HepG2 (cell line): Measurements from ENCODE around the gene ERO1A.

Experiments used
- CENPT ChIP-seq: sonication (generic); formaldehyde crosslinking; IDR thresholded peaks from 2 replicates; pipeline ENCODE4 v1.8.0; 2022; ENCODE audit warnings: low read depth, mild to moderate bottlenecking, moderate library complexity, missing genetic modification reagents
- FOXP1 ChIP-seq, 2 experiments: fragments of 450-650 bp in 1 of 2; IDR thresholded peaks; 2 replicates each; pipeline ENCODE4 v1.6.1; 2017 to 2018; ENCODE audit warnings: antibody characterized with exemption in 1 of 2
- PAX8 ChIP-seq: sonication (generic); formaldehyde crosslinking; IDR thresholded peaks from 2 replicates; pipeline ENCODE4 v1.8.0; 2022; ENCODE audit warnings: mild to moderate bottlenecking, missing genetic modification reagents, borderline replicate concordance
- ZNF235 ChIP-seq: sonication (generic); formaldehyde crosslinking; IDR thresholded peaks from 2 replicates; pipeline ENCODE4 v1.8.1; 2023; ENCODE audit warnings: mild to moderate bottlenecking, missing genetic modification reagents, borderline replicate concordance
- ZNF781 ChIP-seq: sonication (generic); formaldehyde crosslinking; IDR thresholded peaks from 2 replicates; pipeline ENCODE4 v1.5.1; 2020; ENCODE audit warnings: borderline replicate concordance, mild to moderate bottlenecking, missing genetic modification reagents; ENCODE audit errors: not compliant biosample characterization

- TF ChIP-seq CENPT (no peak), ZNF235 (CRISPR knock-in tag) (no peak), FOXP1 (IDR thresholded peaks at IDR 0.05) (no peak), FOXP1 (CRISPR knock-in tag; IDR thresholded peaks at IDR 0.05) (no peak), PAX8 (no peak), ZNF781 (CRISPR knock-in tag) (no peak)
These were observed 437 bp downstream of the ERO1A start for GRCh38 chr14:52694761-52695480.
